NB4 (cell line): ENCODE results near the gene ESYT2.

Experiments used
- CTCF ChIP-seq: IDR thresholded peaks from one replicate; pipeline ENCODE4 v1.5.1; 2012; ENCODE audit warnings: low read depth, low read length
- MAX ChIP-seq: IDR thresholded peaks from 2 replicates; pipeline ENCODE4 v1.6.1; 2011; ENCODE audit warnings: low read depth, low read length
- MYC ChIP-seq: IDR thresholded peaks from 2 replicates; pipeline ENCODE4 v1.6.1; 2011; ENCODE audit warnings: low read depth, low read length
- POLR2A ChIP-seq: IDR thresholded peaks from 2 replicates; pipeline ENCODE4 v1.6.1; 2011; ENCODE audit warnings: mild to moderate bottlenecking; ENCODE audit not compliant: insufficient read length; ENCODE audit errors: extremely low read depth

GRCh38 chr7:158685693-158686092, 143.6 kb downstream of the ESYT2 start:
- TF ChIP-seq MYC (no peak), POLR2A (no peak), CTCF (no peak), MAX (no peak)
